Sigmoid colon (tissue), 7 donors: ENCODE measurements around the gene LHFPL2. TPM values are rescaled to one million over a fixed set of nuclear protein-coding genes. Genes with fewer than 3 reads are reported as not detected.

ENCODE experiments used
- DNase-seq: peaks from one replicate; pipeline ENCODE4 v3.0.0-alpha.2; 2019
- H3K27ac ChIP-seq, 4 donors: fragments of 200-600 bp; sonication (generic); one replicate each; pipeline ENCODE4 v1.5.1; 2016 to 2019; ENCODE audit warnings: mild to moderate bottlenecking in 1 of 4
- H3K27me3 ChIP-seq, 3 donors: fragments of 200-600 bp; sonication (generic); one replicate each; pipeline ENCODE4 v1.5.1; 2019; ENCODE audit warnings: mild to moderate bottlenecking in 1 of 3
- H3K36me3 ChIP-seq, 4 donors: fragments of 200-600 bp; sonication (generic); one replicate each; pipeline ENCODE4 v1.5.1; 2016 to 2019
- H3K4me1 ChIP-seq, 4 donors: fragments of 200-600 bp; sonication (generic); one replicate each; pipeline ENCODE4 v1.5.1; 2017 to 2019
- H3K4me3 ChIP-seq, 4 donors: fragments of 200-600 bp; sonication (generic); one replicate each; pipeline ENCODE4 v1.5.1; 2017 to 2019; ENCODE audit warnings: mild to moderate bottlenecking in 2 of 4, moderate library complexity in 1 of 4
- H3K9me3 ChIP-seq, 4 donors: fragments of 200-600 bp in 3 of 4; sonication (generic) in 3 of 4; one replicate each; pipeline versions ENCODE4 v1.5.1 to v1.6.1; 2013 to 2019
- CTCF ChIP-seq, 4 experiments: fragments of 450-650 bp in 3 of 4; fragments of 200-600 bp in 1 of 4; IDR thresholded peaks; one replicate each; pipeline ENCODE4 v1.5.1; 2016 to 2019; ENCODE audit warnings: antibody characterized with exemption in 4 of 4, mild to moderate bottlenecking in 3 of 4, moderate library complexity in 2 of 4
- EP300 ChIP-seq, 4 donors: sonication (generic); formaldehyde crosslinking; IDR thresholded peaks; one replicate each; pipeline ENCODE4 v1.6.1; 2017; ENCODE audit warnings: antibody characterized with exemption in 4 of 4
- POLR2A ChIP-seq, 2 donors: fragments of 450-650 bp; IDR thresholded peaks; one replicate each; pipeline ENCODE4 v1.6.1; 2016; ENCODE audit warnings: antibody characterized with exemption in 2 of 2, mild to moderate bottlenecking in 2 of 2, moderate library complexity in 2 of 2
- POLR2AphosphoS5 ChIP-seq, 4 donors: sonication (generic); formaldehyde crosslinking; IDR thresholded peaks; one replicate each; pipeline ENCODE4 v1.6.1; 2017; ENCODE audit warnings: antibody characterized with exemption in 4 of 4
- WGBS, 2 donors: extraction: QIAGEN DNeasy Blood & Tissue Kit; methylation state at CpG; one replicate each; pipeline ENCODE4 v1.1.7; 2013; 5-methylcytosine and 5-hydroxymethylcytosine counted together
- intact Hi-C: fragments of 100-400 bp; cut with DNase I; formaldehyde crosslinking; loops from one replicate; pipeline ENCODE4 v1.15.1; 2023
- polyA plus RNA-seq, 3 donors: library from polyadenylated mRNA; stranded (reverse); fragments of 200-250 nt; gene quantifications; one replicate each; pipeline ENCODE4 v1.2.3, GENCODE V29; 2013
- total RNA-seq, 4 donors: library from RNA; depleted of rRNA; stranded (reverse); fragments of >200 nt; gene quantifications; one replicate each; pipeline ENCODE4 v1.1.0, GENCODE V29; 2016
- donor health status: healthy with polysubstance abuse.
- donor health status: Bipolar disorder and iron deficiency.
- donor health status: healthy.

The LHFPL2 gene
- total and polyA plus RNA-seq, 7 donors: 10.8 to 34.9 (median 21.4) TPM

GRCh38 chr5:78634229-78634628 is 14.3 kb downstream of the LHFPL2 start:
- Histone ChIP-seq H3K9me3 (no peaks in the 10 kb centered on the region), H3K27ac (no peak overlapping the region), H3K4me1 (peaks cover 0 to 70% (median 52%) of the 10 kb centered on the region in 4 donors), H3K4me3 (no peak overlapping the region), H3K36me3 (peaks cover 0 to 18% (median 8%) of the 10 kb centered on the region in 4 donors), H3K27me3 (no peaks in the 10 kb centered on the region)
- WGBS, 2 donors: 76 to 90% methylated on average over 5 of the region's 5 CpGs
- DNase-seq: no peak
- intact Hi-C loops: no loop called here
- no peak for TF ChIP-seq CTCF (IDR thresholded peaks at IDR 0.05)
- no peak for TF ChIP-seq EP300 (IDR thresholded peaks at IDR 0.05)
- TF ChIP-seq POLR2AphosphoS5 (IDR thresholded peaks at IDR 0.05): no peak
- TF ChIP-seq POLR2A (IDR thresholded peaks at IDR 0.05): no peak

- H3K4me3 ChIP-seq: no peak overlapping the region
- no peaks in the 10 kb centered on the region for H3K27me3 ChIP-seq
- 50 to 57% methylated on average over 2 of the region's 2 CpGs for WGBS, 2 donors
- DNase-seq: no peak
- intact Hi-C loops: no loop called here
- no peak overlapping the region for H3K27ac ChIP-seq
- peaks cover 0 to 70% (median 52%) of the 10 kb centered on the region in 4 donors for H3K4me1 ChIP-seq
- TF ChIP-seq EP300 (IDR thresholded peaks at IDR 0.05) (no peak), POLR2A (IDR thresholded peaks at IDR 0.05) (no peak), CTCF (IDR thresholded peaks at IDR 0.05) (no peak), POLR2AphosphoS5 (IDR thresholded peaks at IDR 0.05) (no peak)
- no peaks in the 10 kb centered on the region for H3K9me3 ChIP-seq
- peaks cover 0 to 18% (median 8%) of the 10 kb centered on the region in 4 donors for H3K36me3 ChIP-seq
Measured at GRCh38 chr5:78633700-78634099, 14.9 kb downstream of the LHFPL2 start.

- intact Hi-C loops: no loop called here
- TF ChIP-seq POLR2A (IDR thresholded peaks at IDR 0.05) (no peak), EP300 (IDR thresholded peaks at IDR 0.05) (no peak), POLR2AphosphoS5 (IDR thresholded peaks at IDR 0.05) (no peak), CTCF (IDR thresholded peaks at IDR 0.05) (no peak)
- WGBS, 2 donors: 92 to 100% methylated on average over 2 of the region's 2 CpGs
Measured at GRCh38 chr5:78632467-78632866, 16.1 kb downstream of the LHFPL2 start.

GRCh38 chr5:78631931-78632330 is 16.6 kb downstream of the LHFPL2 start:
- peaks cover 0 to 70% (median 53%) of the 10 kb centered on the region in 4 donors for H3K4me1 ChIP-seq

More at GRCh38 chr5:78632467-78632866, 16.1 kb downstream of the LHFPL2 start:
- H3K9me3 ChIP-seq: no peaks in the 10 kb centered on the region
- H3K4me3 ChIP-seq: no peak overlapping the region
- peaks cover 0 to 18% (median 8%) of the 10 kb centered on the region in 4 donors for H3K36me3 ChIP-seq
- DNase-seq: no peak
- H3K4me1 ChIP-seq: peaks cover 0 to 70% (median 52%) of the 10 kb centered on the region in 4 donors
- H3K27ac ChIP-seq: no peak overlapping the region
- H3K27me3 ChIP-seq: no peaks in the 10 kb centered on the region

More at GRCh38 chr5:78631931-78632330, 16.6 kb downstream of the LHFPL2 start:
- peaks cover 0 to 18% (median 8%) of the 10 kb centered on the region in 4 donors for H3K36me3 ChIP-seq
- H3K4me3 ChIP-seq: no peak overlapping the region
- no peak overlapping the region for H3K27ac ChIP-seq
- TF ChIP-seq EP300 (IDR thresholded peaks at IDR 0.05) (no peak), CTCF (IDR thresholded peaks at IDR 0.05) (no peak), POLR2A (IDR thresholded peaks at IDR 0.05) (no peak), POLR2AphosphoS5 (IDR thresholded peaks at IDR 0.05) (no peak)
- intact Hi-C loops: no loop called here
- no peaks in the 10 kb centered on the region for H3K27me3 ChIP-seq
- WGBS, 2 donors: 95 to 98% methylated on average over 2 of the region's 2 CpGs
- no peaks in the 10 kb centered on the region for H3K9me3 ChIP-seq
- no peak for DNase-seq
